Measurements from ENCODE around the gene AP3B1. TPM values are rescaled to one million over a fixed set of nuclear protein-coding genes. Genes with fewer than 3 reads are reported as not detected.

AP3B1 gene
- total RNA-seq, 1 donor from 2014 or later: 46.6 TPM

GRCh38 chr5:78264600-78264999, 29.9 kb downstream of the AP3B1 start:
- Mint-ChIP-seq H3K36me3 (ENCODE audit: low read depth) (peaks cover 21% of the 10 kb centered on the region), H3K27ac (ENCODE audit: unreplicated experiment) (no peak overlapping the region), H3K4me1 (no peaks in the 10 kb centered on the region), H3K9me3 (no peaks in the 10 kb centered on the region), H3K4me3 (no peak overlapping the region), H3K27me3 (ENCODE audit: low read depth) (no peaks in the 10 kb centered on the region)
- TF ChIP-seq CTCF (conservative IDR thresholded peaks at IDR 0.05): no peak
- no peak for DNase-seq (ENCODE audit: low read depth, low spot score)

GRCh38 chr5:78260771-78261170, 33.7 kb downstream of the AP3B1 start:
- no peak overlapping the region for H3K27ac Mint-ChIP-seq (ENCODE audit: unreplicated experiment)
- H3K36me3 Mint-ChIP-seq (ENCODE audit: low read depth): peaks cover 52% of the 10 kb centered on the region
- no peak overlapping the region for H3K4me3 Mint-ChIP-seq
- H3K4me1 Mint-ChIP-seq: no peaks in the 10 kb centered on the region
- no peak for DNase-seq (ENCODE audit: low read depth, low spot score)
- no peaks in the 10 kb centered on the region for H3K27me3 Mint-ChIP-seq (ENCODE audit: low read depth)
- TF ChIP-seq CTCF (conservative IDR thresholded peaks at IDR 0.05): no peak
- H3K9me3 Mint-ChIP-seq: peaks cover 18% of the 10 kb centered on the region

GRCh38 chr5:78253201-78253600, 41.3 kb downstream of the AP3B1 start:
- H3K4me1 Mint-ChIP-seq: no peaks in the 10 kb centered on the region
- no peaks in the 10 kb centered on the region for H3K27me3 Mint-ChIP-seq (ENCODE audit: low read depth)
- DNase-seq (ENCODE audit: low read depth, low spot score): no peak
- no peak for TF ChIP-seq CTCF (conservative IDR thresholded peaks at IDR 0.05)
- no peak overlapping the region for H3K27ac Mint-ChIP-seq (ENCODE audit: unreplicated experiment)
- H3K36me3 Mint-ChIP-seq (ENCODE audit: low read depth): peaks cover 64% of the 10 kb centered on the region
- H3K4me3 Mint-ChIP-seq: no peak overlapping the region
- peaks cover 22% of the 10 kb centered on the region for H3K9me3 Mint-ChIP-seq

GRCh38 chr5:78252715-78253114, 41.8 kb downstream of the AP3B1 start:
- Mint-ChIP-seq H3K4me3 (no peak overlapping the region), H3K36me3 (ENCODE audit: low read depth) (peaks cover 59% of the 10 kb centered on the region), H3K4me1 (no peaks in the 10 kb centered on the region), H3K9me3 (peaks cover 18% of the 10 kb centered on the region), H3K27ac (ENCODE audit: unreplicated experiment) (no peak overlapping the region), H3K27me3 (ENCODE audit: low read depth) (no peaks in the 10 kb centered on the region)
- DNase-seq (ENCODE audit: low read depth, low spot score): no peak
- TF ChIP-seq CTCF (conservative IDR thresholded peaks at IDR 0.05): no peak

GRCh38 chr5:78251663-78252284, 42.7 kb downstream of the AP3B1 start:
- DNase-seq (ENCODE audit: low read depth, low spot score): no peak
- TF ChIP-seq CTCF (conservative IDR thresholded peaks at IDR 0.05): no peak
- Mint-ChIP-seq H3K27ac (ENCODE audit: unreplicated experiment) (no peak overlapping the region), H3K4me1 (no peaks in the 10 kb centered on the region), H3K27me3 (ENCODE audit: low read depth) (no peaks in the 10 kb centered on the region), H3K36me3 (ENCODE audit: low read depth) (peaks cover 49% of the 10 kb centered on the region), H3K9me3 (peaks cover 13% of the 10 kb centered on the region), H3K4me3 (no peak overlapping the region)

All from neural crest cell (in vitro differentiated cells).